IPS-18a (cell line): ENCODE data around the gene EPHA8.

ENCODE experiments used
- H3K27ac ChIP-seq: one replicate; pipeline ENCODE4 v1.5.1; 2013; ENCODE audit warnings: low read length
- H3K27me3 ChIP-seq: one replicate; pipeline ENCODE4 v1.6.1; 2013; ENCODE audit warnings: mild to moderate bottlenecking, low read length; ENCODE audit not compliant: control insufficient read depth, insufficient read depth
- H3K36me3 ChIP-seq: one replicate; pipeline ENCODE4 v1.6.1; 2013; ENCODE audit warnings: low read depth, low read length; ENCODE audit not compliant: control insufficient read depth
- H3K4me1 ChIP-seq: one replicate; pipeline ENCODE4 v1.6.1; 2013; ENCODE audit warnings: low read depth, low read length; ENCODE audit not compliant: control insufficient read depth
- H3K4me3 ChIP-seq: one replicate; pipeline ENCODE4 v1.5.1; 2013; ENCODE audit warnings: low read length
- H3K9ac ChIP-seq: one replicate; pipeline ENCODE4 v1.6.1; 2013; ENCODE audit warnings: mild to moderate bottlenecking, low read length, moderate library complexity
- H3K9me3 ChIP-seq: one replicate; pipeline ENCODE4 v1.6.1; 2013; ENCODE audit warnings: low read depth, low read length; ENCODE audit not compliant: control insufficient read depth

EPHA8 gene

DNA sequence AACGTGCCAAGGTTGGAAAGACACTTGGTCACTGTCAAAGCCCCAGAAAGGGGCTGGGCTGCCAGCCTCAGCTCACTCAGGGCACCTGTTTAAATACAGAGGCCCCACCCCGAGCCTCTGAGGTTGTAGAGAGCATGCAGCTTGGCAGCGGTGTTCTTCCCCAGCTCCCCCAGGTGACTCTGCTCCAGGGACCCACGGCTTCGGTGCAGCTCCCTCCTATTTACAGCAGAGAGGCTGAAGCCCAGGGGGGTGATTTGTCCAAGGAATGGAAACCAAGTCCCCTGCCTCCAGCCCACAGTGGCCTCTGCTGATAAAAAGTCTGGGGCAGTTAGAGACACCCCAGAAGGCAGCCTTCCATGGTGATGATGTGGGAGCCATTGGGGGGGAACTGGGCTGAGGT, 64.0 kb downstream of the EPHA8 start:
- H3K36me3 ChIP-seq: no peaks in the 10 kb centered on the region
- H3K4me1 ChIP-seq: peaks cover 31% of the 10 kb centered on the region
- H3K27me3 ChIP-seq: no peaks in the 10 kb centered on the region
- H3K9ac ChIP-seq: no peak overlapping the region
- no peak overlapping the region for H3K4me3 ChIP-seq
- no peaks in the 10 kb centered on the region for H3K9me3 ChIP-seq
- H3K27ac ChIP-seq: no peak overlapping the region

DNA sequence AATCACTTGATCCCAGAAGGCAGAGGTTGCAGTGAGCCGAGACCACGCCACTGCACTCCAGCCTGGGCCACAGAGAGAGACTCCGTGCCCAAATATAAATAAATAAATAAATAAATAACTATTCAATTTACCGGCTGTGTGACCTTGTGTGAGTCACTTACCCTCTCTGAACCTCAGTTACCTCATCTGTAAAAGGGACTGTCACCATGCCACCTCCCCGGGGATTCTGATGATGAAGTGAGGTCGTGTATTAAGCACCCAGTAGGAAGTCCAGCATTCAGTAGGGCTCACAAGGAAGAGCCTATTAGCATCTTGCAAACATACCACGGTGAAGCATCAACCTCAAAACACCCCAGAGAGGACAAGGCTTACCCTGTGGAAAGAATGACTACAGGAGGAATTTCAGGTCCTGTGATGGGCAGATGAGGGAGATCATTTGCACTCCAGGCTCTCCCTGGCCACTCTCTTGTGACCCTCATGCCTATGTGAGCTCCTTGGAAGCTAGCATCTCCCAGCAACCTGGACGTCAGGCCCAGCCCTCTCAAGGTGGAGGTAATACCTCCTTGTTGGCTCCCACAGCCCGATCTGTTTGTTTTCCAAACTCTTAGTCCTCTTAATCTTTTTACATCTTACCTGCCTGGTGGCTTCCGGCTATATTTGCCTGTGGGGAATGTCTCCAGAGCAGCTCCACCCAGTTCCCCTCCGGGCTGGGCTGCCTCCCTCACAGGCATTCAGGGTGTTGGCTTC, 65.6 kb downstream of the EPHA8 start:
- no peak overlapping the region for H3K27ac ChIP-seq
- H3K9me3 ChIP-seq: no peaks in the 10 kb centered on the region
- peaks cover 31% of the 10 kb centered on the region for H3K4me1 ChIP-seq
- H3K4me3 ChIP-seq: no peak overlapping the region
- no peaks in the 10 kb centered on the region for H3K36me3 ChIP-seq
- no peaks in the 10 kb centered on the region for H3K27me3 ChIP-seq
- no peak overlapping the region for H3K9ac ChIP-seq

GRCh38 chr1:22629886-22630285, 66.6 kb downstream of the EPHA8 start:
- Histone ChIP-seq H3K27me3 (no peaks in the 10 kb centered on the region), H3K27ac (no peak overlapping the region), H3K9me3 (no peaks in the 10 kb centered on the region), H3K9ac (no peak overlapping the region), H3K4me3 (no peak overlapping the region), H3K36me3 (no peaks in the 10 kb centered on the region), H3K4me1 (peaks cover 31% of the 10 kb centered on the region)

GRCh38 chr1:22633697-22634463, 70.6 kb downstream of the EPHA8 start:
- no peaks in the 10 kb centered on the region for H3K9me3 ChIP-seq
- no peak overlapping the region for H3K4me3 ChIP-seq
- no peak overlapping the region for H3K27ac ChIP-seq
- no peaks in the 10 kb centered on the region for H3K36me3 ChIP-seq
- peaks cover 22% of the 10 kb centered on the region for H3K4me1 ChIP-seq
- no peaks in the 10 kb centered on the region for H3K27me3 ChIP-seq
- no peak overlapping the region for H3K9ac ChIP-seq

GRCh38 chr1:22635436-22635835, 72.1 kb downstream of the EPHA8 start:
- H3K9ac ChIP-seq: no peak overlapping the region
- H3K27ac ChIP-seq: no peak overlapping the region
- no peaks in the 10 kb centered on the region for H3K27me3 ChIP-seq
- no peaks in the 10 kb centered on the region for H3K9me3 ChIP-seq
- H3K4me1 ChIP-seq: peaks cover 6% of the 10 kb centered on the region
- no peaks in the 10 kb centered on the region for H3K36me3 ChIP-seq
- no peak overlapping the region for H3K4me3 ChIP-seq

- Histone ChIP-seq H3K4me3 (no peak within 1 kb of the TSS), H3K27me3 (no peaks in the 10 kb centered on the region), H3K27ac (no peak within 1 kb of the TSS), H3K9me3 (no peaks in the 10 kb centered on the region), H3K36me3 (no peaks in the 10 kb centered on the region), H3K4me1 (peaks cover 4% of the 10 kb centered on the region), H3K9ac (no peak within 1 kb of the TSS)
Measured at GRCh38 chr1:22636353-22636752, 73.1 kb downstream of the EPHA8 start, which contains the start of gene C1QA. TSS of gene C1QA (plus strand) at chr1:22636628. CDS start at chr1:22637617, 989 bp downstream.

DNA sequence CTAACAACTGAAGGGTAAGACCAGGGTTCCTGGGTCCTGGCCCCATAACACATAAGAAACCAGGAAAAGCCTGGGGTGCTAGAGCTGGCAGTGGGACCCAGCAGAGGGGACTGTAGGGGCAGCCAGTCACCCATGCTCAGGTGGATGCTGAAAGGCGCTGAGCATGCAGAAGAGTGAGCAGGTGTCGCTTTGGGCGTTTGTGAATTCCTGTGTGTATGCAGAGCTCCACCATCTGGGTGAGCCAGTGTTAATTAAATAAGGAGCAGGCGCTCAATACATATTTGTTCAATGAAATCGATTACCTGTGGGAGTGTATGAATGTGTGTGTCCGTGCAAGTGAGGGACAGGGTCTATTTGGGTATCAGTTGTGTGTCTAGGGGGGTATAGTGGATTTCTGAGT, 73.6 kb downstream of the EPHA8 start:
- Histone ChIP-seq H3K27ac (no peak overlapping the region), H3K36me3 (no peaks in the 10 kb centered on the region), H3K27me3 (no peaks in the 10 kb centered on the region), H3K4me1 (no peaks in the 10 kb centered on the region), H3K9ac (no peak overlapping the region), H3K9me3 (no peaks in the 10 kb centered on the region), H3K4me3 (no peak overlapping the region)

GRCh38 chr1:22637907-22638445, 74.7 kb downstream of the EPHA8 start:
- no peak overlapping the region for H3K9ac ChIP-seq
- H3K4me3 ChIP-seq: no peak overlapping the region
- H3K36me3 ChIP-seq: no peaks in the 10 kb centered on the region
- no peaks in the 10 kb centered on the region for H3K27me3 ChIP-seq
- H3K4me1 ChIP-seq: no peaks in the 10 kb centered on the region
- no peak overlapping the region for H3K27ac ChIP-seq
- no peaks in the 10 kb centered on the region for H3K9me3 ChIP-seq

GRCh38 chr1:22638476-22639234, 75.4 kb downstream of the EPHA8 start:
- H3K27ac ChIP-seq: no peak overlapping the region
- H3K36me3 ChIP-seq: no peaks in the 10 kb centered on the region
- H3K4me1 ChIP-seq: no peaks in the 10 kb centered on the region
- no peaks in the 10 kb centered on the region for H3K9me3 ChIP-seq
- no peak overlapping the region for H3K9ac ChIP-seq
- H3K27me3 ChIP-seq: no peaks in the 10 kb centered on the region
- no peak overlapping the region for H3K4me3 ChIP-seq

- Histone ChIP-seq H3K4me3 (no peak overlapping the region), H3K9me3 (no peaks in the 10 kb centered on the region), H3K4me1 (no peaks in the 10 kb centered on the region), H3K36me3 (no peaks in the 10 kb centered on the region), H3K27me3 (no peaks in the 10 kb centered on the region), H3K27ac (no peak overlapping the region), H3K9ac (no peak overlapping the region)
Measured at GRCh38 chr1:22639286-22639685, 76.0 kb downstream of the EPHA8 start.

DNA sequence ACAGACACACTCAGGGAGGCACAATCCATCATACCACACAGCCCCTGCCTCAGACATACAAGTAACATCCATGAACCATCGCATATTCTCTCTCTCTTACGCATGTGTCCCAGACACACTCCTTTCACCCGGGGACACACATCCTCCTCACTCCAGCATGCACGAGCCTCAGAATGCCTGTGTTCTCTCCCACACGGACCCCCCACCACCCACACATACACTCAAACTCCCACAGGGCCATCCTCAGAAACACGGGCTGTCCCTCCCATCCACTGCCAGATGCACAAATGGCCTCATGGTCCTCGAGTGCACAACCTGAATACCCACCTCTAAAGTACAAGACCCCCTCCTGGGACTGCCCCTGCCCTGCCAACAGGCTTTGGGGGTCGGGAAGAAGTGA, 78.0 kb downstream of the EPHA8 start:
- Histone ChIP-seq H3K36me3 (no peaks in the 10 kb centered on the region), H3K9ac (no peak overlapping the region), H3K27me3 (no peaks in the 10 kb centered on the region), H3K27ac (no peak overlapping the region), H3K9me3 (no peaks in the 10 kb centered on the region), H3K4me3 (no peak overlapping the region), H3K4me1 (no peaks in the 10 kb centered on the region)
